NCI-H524 treated with DMSO at 0.1 percent for 48 hours (cell line): ENCODE results near the gene MOGAT3.
A peak's percentile ranks its signal among the peaks of the same experiment; 100 is the strongest.

Experiments used
- DNase-seq: peaks from one replicate; lab custom pipeline; 2025; lab: John Stamatoyannopoulos, UW

The MOGAT3 gene

DNA sequence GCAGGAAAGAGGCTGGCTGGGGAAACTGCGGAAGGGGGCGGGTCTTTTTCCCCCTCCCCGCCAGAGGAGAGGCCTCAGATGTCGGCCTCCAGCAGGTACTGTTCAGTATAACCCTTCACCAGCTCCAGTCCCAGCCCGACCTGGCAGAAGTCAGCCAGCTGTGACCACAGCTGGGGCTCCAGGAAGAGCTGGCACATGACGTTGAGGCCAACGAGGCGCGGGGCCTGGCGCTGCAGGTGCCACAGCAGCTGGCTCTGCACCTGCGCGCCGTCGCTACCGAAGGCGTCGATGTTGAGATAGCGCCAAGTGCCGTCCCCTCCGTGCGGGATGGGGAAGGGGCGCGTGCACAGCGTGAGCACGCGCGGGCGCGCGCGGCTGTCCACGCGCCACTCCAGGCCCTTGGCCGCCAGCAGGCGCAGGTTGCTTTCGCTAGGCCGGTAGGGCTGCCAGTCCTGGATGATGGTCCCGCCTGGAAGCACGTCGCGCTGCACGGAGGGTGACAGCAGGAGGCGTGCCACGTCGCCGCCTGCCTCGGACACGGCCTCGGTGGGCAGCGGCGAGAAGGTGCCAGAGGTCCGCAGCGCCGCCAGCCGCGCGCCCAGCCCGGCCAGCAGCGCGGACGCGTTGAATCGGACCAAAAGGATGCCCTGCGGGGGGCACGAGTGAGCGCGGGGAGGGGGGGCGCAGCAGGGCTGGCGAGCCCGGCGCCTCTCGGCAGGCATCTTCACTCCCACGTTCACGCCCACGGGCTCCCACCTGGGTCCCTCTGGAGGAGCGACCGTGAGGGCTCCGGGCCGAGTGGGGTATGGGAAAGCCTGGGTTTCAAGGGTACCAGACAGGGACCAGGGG, 28.6 kb downstream of the MOGAT3 start:
- no peak for DNase-seq

DNA sequence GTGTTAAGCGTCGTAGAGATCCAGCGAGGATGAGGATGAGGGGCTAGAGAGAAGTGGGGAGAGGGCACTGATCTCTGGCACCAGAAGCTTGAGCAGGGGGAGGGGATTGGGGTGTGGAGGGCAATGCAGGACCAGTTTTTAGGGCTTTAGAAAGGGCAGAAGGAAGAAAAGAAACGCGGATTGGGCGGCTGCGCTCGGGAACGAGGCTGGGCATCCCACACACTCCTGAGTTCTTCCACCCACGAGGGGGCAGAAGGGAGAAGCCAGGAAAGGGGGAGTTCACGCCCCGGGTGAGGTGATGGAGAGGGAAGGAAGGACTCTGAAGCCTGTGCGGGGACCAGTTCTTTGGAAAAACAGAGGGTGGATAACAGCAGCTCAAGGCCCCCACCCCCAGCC, 29.4 kb downstream of the MOGAT3 start:
- no peak for DNase-seq

GRCh38 chr7:101170617-101171441, 30.0 kb downstream of the MOGAT3 start:
- no peak for DNase-seq

DNA sequence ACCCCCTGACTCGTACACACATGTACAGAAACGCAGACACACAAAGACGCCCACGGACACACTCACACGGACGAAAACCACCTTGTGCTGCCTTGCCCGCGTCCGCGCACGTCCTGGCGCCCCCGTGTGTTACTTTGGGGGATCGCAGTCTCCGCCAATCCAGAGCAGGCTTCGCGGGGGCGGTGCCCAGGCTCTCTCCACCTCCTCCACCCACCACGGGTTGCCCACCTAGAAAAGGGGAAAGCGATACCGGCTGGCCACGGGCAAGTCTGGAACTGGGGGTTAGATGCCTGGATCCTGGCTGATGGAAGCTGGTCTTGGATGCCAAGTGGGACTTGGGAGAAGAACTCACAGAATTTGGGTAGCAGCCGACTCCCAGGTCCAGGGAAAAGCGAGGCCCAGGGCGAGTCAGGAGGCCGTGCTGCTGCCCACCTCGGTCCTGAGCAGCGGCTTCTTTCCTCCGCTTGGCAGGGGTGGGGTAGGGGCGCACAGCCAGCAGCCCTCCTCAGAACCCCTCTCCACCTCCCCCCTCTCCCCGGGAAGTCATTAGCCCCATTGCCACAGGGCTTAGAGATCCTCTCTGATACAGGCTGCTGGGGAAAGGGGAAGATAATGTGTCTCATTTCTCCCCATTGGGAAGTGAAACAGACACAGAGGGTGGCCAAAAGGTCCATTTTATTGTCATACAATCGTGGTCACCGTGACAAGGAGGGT, 30.8 kb downstream of the MOGAT3 start:
- DNase-seq = no peak

DNA sequence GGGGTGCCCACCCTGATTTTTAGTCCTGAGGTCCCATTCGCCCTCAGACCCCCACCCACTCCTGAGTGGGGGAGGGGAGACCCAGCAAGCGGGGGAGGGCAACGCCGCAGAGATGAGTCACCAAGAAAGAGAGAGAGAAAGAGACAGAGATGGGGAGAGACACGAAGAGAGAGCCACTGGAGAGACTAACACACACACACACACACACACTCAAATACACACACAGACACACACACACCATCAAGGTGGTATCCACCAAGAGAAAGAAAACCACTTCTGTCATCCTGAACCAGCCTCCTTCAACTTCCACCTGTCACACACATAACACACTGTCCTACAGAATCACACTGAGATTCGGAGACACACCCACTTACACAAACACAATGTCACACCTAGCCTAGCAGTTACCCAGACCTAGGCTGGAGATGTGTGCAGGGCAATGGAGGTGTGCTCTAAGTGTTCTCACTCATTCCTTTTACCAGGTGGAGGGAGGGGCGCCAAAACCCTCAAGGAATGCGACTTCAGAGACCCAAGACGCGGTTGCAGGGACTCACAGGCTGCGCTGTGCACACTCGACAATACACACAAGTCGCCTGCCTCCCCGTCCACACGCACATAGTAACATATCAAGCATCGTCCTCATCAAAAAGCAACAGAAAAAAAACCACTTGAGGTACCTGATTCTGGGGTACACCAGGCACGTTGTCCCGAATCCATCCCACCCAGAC, 31.6 kb downstream of the MOGAT3 start:
- no peak for DNase-seq

DNA sequence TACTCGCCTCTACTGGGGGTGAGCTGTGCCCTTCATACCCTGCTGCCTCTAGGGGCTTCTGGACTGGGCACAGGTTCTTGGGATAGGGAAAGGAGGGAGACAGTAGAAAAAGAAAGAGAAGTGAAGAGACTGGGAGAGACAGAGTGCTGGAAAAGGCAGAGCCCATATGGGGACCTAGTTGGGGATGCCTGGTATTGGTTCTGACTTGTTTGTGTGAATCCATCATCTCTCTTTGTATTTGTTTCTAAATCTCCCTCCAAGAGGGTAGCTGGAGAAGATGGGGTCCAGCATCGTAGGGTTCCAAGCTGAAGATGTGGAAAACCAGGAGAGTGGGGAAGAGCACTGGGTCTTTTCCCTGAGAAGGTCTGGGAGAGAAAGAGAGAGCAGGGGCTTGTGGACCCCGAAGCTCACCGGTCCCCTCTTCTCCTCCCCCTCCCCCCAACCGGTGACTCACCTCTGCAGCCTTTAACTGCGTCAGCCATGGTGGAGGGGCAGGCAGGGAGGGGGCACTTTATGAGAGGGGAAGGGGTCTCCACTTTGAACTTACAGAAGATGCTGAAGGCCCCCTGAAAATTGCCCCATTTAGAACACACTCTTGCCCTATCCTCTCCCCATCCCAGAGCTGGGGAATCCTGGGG, 32.3 kb downstream of the MOGAT3 start:
- DNase-seq = no peak

GRCh38 chr7:101167645-101168411, 33.0 kb downstream of the MOGAT3 start:
- DNase-seq = no peak

- peak; percentile 47 for DNase-seq
Observed at GRCh38 chr7:101166909-101167644, 33.8 kb downstream of the MOGAT3 start.

GRCh38 chr7:101166648-101166908, 34.3 kb downstream of the MOGAT3 start:
- no peak for DNase-seq

DNA sequence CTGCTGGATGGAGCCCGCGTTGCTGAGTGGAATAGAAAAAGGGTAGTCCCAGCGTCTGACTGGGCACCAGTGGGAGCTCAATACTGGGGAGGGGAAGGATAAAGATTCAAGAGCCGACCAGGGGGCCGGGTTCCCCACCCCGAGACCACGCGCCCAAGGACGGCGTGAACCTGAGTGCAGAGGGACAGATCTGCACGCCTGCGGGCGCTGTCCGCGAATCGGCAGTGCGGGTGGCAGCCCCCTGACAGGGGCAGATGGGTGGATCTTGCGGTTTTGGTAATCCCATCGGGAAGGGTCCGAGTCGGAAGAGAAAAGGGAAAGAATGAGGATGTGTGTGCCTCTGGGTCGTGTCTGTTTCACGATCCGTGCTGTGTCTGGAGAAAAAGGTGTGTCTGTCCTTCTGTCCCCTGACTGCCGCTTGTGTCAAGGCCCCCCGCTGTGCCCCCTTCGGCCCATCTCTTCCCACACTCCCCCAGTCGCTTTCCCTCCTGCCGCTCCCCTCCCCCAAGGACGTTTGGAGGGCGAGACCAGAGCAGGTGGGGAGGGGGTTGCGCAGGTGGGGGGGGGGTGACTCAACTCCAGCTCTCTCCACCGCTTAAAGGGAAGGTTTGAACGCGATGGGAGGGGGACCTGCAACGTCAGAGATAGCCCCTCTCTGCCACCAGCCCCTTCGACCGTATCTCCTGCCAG, 34.7 kb downstream of the MOGAT3 start:
- DNase-seq = no peak

GRCh38 chr7:101165075-101165957, 35.5 kb downstream of the MOGAT3 start, which contains the start of gene VGF:
TSS of gene VGF (minus strand) at chr7:101165569. CDS start at chr7:101164843, 726 bp downstream.
- peak; percentile 44 for DNase-seq

GRCh38 chr7:101164071-101164840, 36.6 kb downstream of the MOGAT3 start:
- no peak for DNase-seq

DNA sequence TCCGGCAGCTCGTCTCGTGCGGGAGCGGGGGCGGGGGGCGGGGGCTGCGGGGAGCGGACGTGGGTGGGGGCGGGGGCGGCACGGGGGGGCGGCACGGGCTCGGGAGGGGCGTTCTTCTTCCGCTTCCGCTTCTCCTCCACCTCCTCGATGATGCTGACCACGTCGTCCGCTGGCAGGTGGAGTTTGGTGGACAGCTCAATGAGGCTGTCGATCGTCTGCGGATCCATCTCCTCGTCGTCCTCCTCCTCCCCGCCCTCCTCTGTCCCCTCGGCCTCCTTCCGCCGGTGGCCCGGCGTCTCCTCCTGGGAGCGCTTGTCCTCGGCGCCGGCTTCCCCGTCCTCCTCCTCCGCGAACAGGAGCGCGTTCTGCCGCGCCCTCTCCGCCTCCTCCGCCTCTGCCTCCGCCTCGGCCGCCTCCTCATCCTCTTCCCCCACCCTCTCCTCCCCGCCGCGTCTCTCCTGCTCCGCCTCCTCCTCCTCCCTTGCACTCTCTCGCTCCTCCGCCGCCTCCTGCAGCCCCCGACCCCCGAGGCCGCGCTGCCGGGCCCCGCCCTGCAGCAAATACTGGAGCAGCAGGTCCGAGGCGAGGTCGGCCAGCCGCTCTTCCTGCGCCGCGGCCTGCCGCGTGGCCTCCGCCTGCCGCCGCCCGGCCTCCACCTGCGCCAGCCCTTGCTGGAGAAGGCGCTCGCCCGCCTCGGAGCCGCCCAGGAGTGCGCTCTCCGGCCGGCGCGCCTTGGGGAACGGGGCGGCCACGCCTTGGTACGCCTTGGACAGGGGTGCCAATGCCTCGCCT, 37.4 kb downstream of the MOGAT3 start:
- no peak for DNase-seq

- DNase-seq = no peak
Observed at GRCh38 chr7:101162551-101163278, 38.1 kb downstream of the MOGAT3 start.

DNA sequence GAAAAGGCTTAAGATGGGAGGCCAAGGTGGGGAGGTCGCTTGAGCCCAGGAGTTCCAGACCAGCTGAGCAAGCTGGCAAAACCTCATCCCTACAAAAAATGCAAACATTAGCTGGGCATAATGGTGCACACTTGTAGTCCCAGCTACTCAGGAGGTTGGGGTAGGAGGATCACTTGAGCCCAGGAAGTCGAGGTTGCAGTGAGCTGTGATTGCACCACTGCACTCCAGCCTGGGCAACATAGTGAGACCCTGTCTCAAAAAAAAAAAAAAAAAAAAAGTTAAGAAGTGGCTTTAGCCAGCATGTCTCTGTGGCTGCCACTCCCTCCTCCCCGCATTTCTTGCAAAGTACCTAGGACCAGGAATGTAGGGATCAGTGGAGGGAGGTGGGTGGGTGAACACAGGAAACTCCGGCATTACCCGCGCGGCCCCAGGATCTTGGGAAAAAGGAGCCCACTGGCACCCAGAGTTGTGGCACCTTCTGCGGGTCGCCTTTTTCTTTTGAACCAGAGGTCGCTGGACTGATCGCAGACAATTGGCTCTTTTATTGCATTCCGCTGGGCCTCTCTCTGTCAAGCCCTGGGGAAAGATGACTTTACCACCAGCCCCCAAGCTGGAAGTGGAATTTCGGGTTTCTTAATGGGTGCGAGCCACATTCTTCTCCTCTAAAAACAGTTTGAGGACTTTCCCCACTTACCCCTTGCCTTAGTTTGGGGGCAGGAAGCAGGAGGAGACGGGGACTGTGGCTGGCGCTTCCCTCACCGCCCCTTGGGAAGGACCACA, 39.0 kb downstream of the MOGAT3 start:
- no peak for DNase-seq
